T-helper 1 cell treated with Interleukin-12 subunit alpha and Interleukin-12 subunit beta and Interleukin-4 antibody, amounts not matched to agents 30 μg/mL and 1 μg/mL, for 36 hours (primary cell): ENCODE measurements around the gene KRT9.
"Not testable (repeated sequence)": the region's sequence is repeated elsewhere in the genome, so short reads cannot be mapped to it uniquely, and the experiment has no call there.

ENCODE experiments used
- H3K27ac Mint-ChIP-seq: one replicate; pipeline ENCODE4 v1.8.0; 2021; ENCODE audit warnings: mild to moderate bottlenecking, mixed read lengths
- H3K27me3 Mint-ChIP-seq: one replicate; pipeline ENCODE4 v1.8.0; 2021; ENCODE audit warnings: low read depth, mixed read lengths
- H3K36me3 Mint-ChIP-seq: one replicate; pipeline ENCODE4 v1.8.0; 2021; ENCODE audit warnings: low read depth, mixed read lengths
- H3K4me1 Mint-ChIP-seq: one replicate; pipeline ENCODE4 v1.8.0; 2021; ENCODE audit warnings: low read depth, mixed read lengths
- H3K4me3 Mint-ChIP-seq: one replicate; pipeline ENCODE4 v1.8.0; 2021; ENCODE audit warnings: mild to moderate bottlenecking, moderate library complexity, mixed read lengths
- H3K9me3 Mint-ChIP-seq: one replicate; pipeline ENCODE4 v1.8.0; 2021; ENCODE audit warnings: mixed read lengths

KRT9 gene

GRCh38 chr17:41548844-41549595 is 22.8 kb downstream of the KRT9 start:
- Mint-ChIP-seq H3K27ac (no peak overlapping the region), H3K36me3 (no peaks in the 10 kb centered on the region), H3K9me3 (peaks cover 11% of the 10 kb centered on the region), H3K27me3 (peaks cover 12% of the 10 kb centered on the region), H3K4me3 (no peak overlapping the region), H3K4me1 (peaks cover 7% of the 10 kb centered on the region)

DNA sequence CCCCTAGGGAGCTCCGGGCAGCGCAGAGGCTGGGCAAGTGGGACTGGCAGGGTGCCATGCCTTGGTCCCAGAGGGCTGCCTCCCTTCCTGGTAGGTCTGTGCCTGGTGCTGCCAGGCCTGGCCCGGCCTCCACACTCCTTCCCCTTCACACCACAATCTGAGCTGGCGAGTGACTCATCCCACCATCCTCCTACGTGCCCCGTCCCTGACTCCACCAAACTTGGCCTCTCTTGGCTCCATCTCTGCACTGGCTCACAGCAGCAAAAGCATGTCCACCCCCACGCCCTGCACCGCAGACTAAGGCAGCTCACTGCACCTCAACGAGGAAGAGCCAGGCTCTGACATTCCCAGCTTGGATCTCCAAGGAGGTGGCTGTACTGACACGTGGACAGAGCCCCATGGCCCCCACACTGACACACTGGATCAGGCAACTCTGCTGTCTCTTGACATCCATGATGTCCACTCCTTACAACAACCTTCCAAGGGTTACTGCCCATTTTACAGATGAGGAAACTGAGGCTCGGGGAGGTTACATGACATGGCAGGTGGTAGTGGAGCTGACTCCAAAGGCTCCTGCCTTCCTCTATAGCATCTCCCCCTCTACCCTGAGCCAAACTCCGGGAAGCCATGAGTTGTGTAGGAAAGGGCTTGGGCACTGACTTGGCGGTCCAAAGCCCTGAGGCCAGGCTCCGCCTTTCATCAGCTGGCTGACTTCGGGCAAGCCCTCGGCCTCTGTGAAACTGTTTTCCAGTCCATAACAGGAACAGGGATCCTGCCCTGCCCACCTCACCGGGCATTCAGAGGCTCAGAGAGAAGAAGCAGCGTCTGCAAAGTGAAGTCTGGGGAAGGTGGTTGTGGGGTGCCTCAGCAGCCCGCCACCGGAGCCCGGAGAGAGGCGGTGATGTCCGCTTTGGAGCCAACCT is 23.7 kb downstream of the KRT9 start:
- Mint-ChIP-seq H3K36me3 (no peaks in the 10 kb centered on the region), H3K27me3 (peaks cover 8% of the 10 kb centered on the region), H3K9me3 (peaks cover 11% of the 10 kb centered on the region), H3K4me1 (peaks cover 7% of the 10 kb centered on the region), H3K27ac (no peak overlapping the region), H3K4me3 (no peak overlapping the region)

GRCh38 chr17:41547378-41547841 is 24.4 kb downstream of the KRT9 start:
- no peak overlapping the region for H3K4me3 Mint-ChIP-seq
- no peaks in the 10 kb centered on the region for H3K36me3 Mint-ChIP-seq
- H3K27ac Mint-ChIP-seq, result no peak overlapping the region
- peaks cover 11% of the 10 kb centered on the region for H3K9me3 Mint-ChIP-seq
- H3K4me1 Mint-ChIP-seq, result peaks cover 7% of the 10 kb centered on the region
- peaks cover 8% of the 10 kb centered on the region for H3K27me3 Mint-ChIP-seq

GRCh38 chr17:41546819-41547218 is 25.0 kb downstream of the KRT9 start:
- H3K4me3 Mint-ChIP-seq, result no peak overlapping the region
- H3K27ac Mint-ChIP-seq, result no peak overlapping the region
- peaks cover 11% of the 10 kb centered on the region for H3K9me3 Mint-ChIP-seq
- H3K27me3 Mint-ChIP-seq, result peaks cover 8% of the 10 kb centered on the region
- peaks cover 7% of the 10 kb centered on the region for H3K4me1 Mint-ChIP-seq
- no peaks in the 10 kb centered on the region for H3K36me3 Mint-ChIP-seq

DNA sequence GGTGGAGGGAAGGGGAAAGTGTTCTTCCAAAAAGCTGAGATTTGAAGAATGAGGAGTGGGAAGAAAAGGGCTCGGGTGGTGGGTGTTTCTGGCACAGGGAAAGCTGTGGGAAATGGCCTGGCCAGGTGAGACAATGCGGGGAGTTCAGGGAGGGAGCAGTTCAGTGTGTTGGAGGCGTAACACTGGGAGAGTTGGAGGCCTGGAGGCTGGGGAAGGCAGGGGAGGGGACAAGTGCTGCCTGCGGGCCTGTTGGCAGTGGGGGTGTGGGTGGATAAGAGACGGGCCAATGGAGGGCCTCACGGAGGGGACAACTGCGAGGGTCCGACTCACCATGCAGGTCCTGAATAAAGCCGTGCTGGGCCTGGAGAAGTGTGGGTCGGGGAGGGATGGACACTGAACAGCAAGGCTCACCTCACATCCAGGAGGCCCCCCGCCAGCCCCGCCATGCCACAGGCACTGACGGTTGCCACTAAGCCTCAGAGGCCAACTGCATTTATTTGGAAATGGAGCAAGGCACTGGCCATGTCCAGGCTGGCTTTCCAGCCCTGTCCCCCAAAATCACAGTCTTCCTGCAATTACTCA is 25.9 kb downstream of the KRT9 start:
- no peak overlapping the region for H3K27ac Mint-ChIP-seq
- H3K4me3 Mint-ChIP-seq, result no peak overlapping the region
- H3K9me3 Mint-ChIP-seq, result peaks cover 11% of the 10 kb centered on the region
- no peaks in the 10 kb centered on the region for H3K36me3 Mint-ChIP-seq
- H3K4me1 Mint-ChIP-seq, result peaks cover 7% of the 10 kb centered on the region
- peaks cover 8% of the 10 kb centered on the region for H3K27me3 Mint-ChIP-seq

DNA sequence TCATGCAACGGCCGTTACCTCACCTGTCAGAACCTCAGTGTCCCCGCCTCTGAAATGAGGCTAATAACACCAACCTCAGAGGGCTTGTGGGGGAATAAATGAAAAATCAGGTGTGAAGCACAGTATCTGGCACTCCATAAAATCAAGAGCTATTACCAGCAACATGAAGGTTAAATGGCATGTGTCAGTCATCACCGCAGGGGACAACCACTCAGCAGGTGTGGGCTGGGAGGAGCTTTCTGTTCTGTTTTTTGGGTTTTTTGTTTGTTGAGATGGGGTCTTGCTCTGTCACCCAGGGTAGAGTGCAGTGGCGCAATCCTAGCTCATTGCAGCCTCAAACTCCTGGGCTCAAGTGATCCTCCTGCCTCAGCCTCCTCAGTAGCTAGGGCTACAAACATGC is 26.9 kb downstream of the KRT9 start:
- H3K4me1 Mint-ChIP-seq, result peaks cover 7% of the 10 kb centered on the region
- no peak overlapping the region for H3K27ac Mint-ChIP-seq
- H3K36me3 Mint-ChIP-seq, result no peaks in the 10 kb centered on the region
- H3K27me3 Mint-ChIP-seq, result peaks cover 8% of the 10 kb centered on the region
- no peak overlapping the region for H3K4me3 Mint-ChIP-seq
- peaks cover 11% of the 10 kb centered on the region for H3K9me3 Mint-ChIP-seq

GRCh38 chr17:41544491-41544892 is 27.4 kb downstream of the KRT9 start:
- Mint-ChIP-seq H3K27me3 (peaks cover 8% of the 10 kb centered on the region), H3K4me1 (peaks cover 6% of the 10 kb centered on the region), H3K36me3 (no peaks in the 10 kb centered on the region), H3K27ac (no peak overlapping the region), H3K4me3 (no peak overlapping the region), H3K9me3 (peaks cover 11% of the 10 kb centered on the region)

- not testable (repeated sequence) for H3K4me1 Mint-ChIP-seq, H3K27ac Mint-ChIP-seq, H3K4me3 Mint-ChIP-seq, H3K36me3 Mint-ChIP-seq
- peaks cover 12% of the 10 kb centered on the region for H3K27me3 Mint-ChIP-seq
- peaks cover 11% of the 10 kb centered on the region for H3K9me3 Mint-ChIP-seq
Observed at GRCh38 chr17:41542786-41543185, 29.1 kb downstream of the KRT9 start.

GRCh38 chr17:41542357-41542756 is 29.5 kb downstream of the KRT9 start:
- no peaks in the 10 kb centered on the region for H3K36me3 Mint-ChIP-seq
- no peak overlapping the region for H3K4me3 Mint-ChIP-seq
- peaks cover 11% of the 10 kb centered on the region for H3K27me3 Mint-ChIP-seq
- no peak overlapping the region for H3K27ac Mint-ChIP-seq
- H3K9me3 Mint-ChIP-seq, result peaks cover 9% of the 10 kb centered on the region
- no peaks in the 10 kb centered on the region for H3K4me1 Mint-ChIP-seq

- no peaks in the 10 kb centered on the region for H3K9me3 Mint-ChIP-seq
- H3K27me3 Mint-ChIP-seq, result peaks cover 11% of the 10 kb centered on the region
- H3K4me1 Mint-ChIP-seq, result no peaks in the 10 kb centered on the region
- H3K27ac Mint-ChIP-seq, result no peak overlapping the region
- no peak overlapping the region for H3K4me3 Mint-ChIP-seq
- no peaks in the 10 kb centered on the region for H3K36me3 Mint-ChIP-seq
Observed at GRCh38 chr17:41540921-41541625, 30.8 kb downstream of the KRT9 start.

DNA sequence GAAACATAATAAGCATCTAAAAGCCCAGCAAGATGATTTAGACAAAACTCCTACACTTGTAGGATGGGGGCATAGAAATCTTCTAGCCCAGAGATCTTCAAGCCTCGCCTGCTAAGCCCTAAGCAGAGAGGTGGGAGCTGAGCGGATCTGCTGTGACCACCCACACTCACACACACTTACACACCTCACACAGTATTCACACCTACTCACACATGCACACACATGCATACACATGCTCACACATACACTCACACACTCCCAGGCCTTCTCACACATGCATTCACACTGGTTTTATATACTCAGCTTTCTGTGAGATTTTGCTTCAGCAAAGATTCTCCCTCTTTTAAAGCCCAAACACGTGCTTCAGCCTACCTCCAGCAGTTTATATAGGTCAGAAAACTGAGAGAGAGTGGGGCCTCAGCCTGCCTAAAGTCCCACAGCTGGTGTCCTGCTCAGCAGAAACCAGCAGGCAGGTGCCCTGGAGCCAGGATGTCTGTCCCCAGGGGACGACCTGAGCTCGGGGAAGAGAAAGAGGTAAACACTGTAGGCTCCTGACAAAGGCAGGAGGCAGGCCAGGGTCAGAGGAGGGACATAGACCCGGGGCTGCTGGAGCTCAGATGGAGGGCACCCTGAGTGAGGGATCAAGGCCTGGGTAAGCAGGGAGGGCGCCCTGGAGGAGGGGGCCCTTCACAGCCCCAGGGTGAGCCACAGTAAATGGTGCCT is 31.7 kb downstream of the KRT9 start:
- Mint-ChIP-seq H3K4me1 (no peaks in the 10 kb centered on the region), H3K4me3 (no peak overlapping the region), H3K27me3 (peaks cover 16% of the 10 kb centered on the region), H3K36me3 (no peaks in the 10 kb centered on the region), H3K27ac (no peak overlapping the region), H3K9me3 (no peaks in the 10 kb centered on the region)

- H3K4me3 Mint-ChIP-seq, result no peak overlapping the region
- H3K9me3 Mint-ChIP-seq, result no peaks in the 10 kb centered on the region
- H3K36me3 Mint-ChIP-seq, result no peaks in the 10 kb centered on the region
- peaks cover 20% of the 10 kb centered on the region for H3K27me3 Mint-ChIP-seq
- no peak overlapping the region for H3K27ac Mint-ChIP-seq
- H3K4me1 Mint-ChIP-seq, result no peaks in the 10 kb centered on the region
Observed at GRCh38 chr17:41539071-41539492, 32.8 kb downstream of the KRT9 start.

- Mint-ChIP-seq H3K9me3 (no peaks in the 10 kb centered on the region), H3K27me3 (peaks cover 20% of the 10 kb centered on the region), H3K36me3 (no peaks in the 10 kb centered on the region), H3K4me3 (no peak overlapping the region), H3K4me1 (no peaks in the 10 kb centered on the region), H3K27ac (no peak overlapping the region)
Observed at GRCh38 chr17:41538565-41538991, 33.3 kb downstream of the KRT9 start.

DNA sequence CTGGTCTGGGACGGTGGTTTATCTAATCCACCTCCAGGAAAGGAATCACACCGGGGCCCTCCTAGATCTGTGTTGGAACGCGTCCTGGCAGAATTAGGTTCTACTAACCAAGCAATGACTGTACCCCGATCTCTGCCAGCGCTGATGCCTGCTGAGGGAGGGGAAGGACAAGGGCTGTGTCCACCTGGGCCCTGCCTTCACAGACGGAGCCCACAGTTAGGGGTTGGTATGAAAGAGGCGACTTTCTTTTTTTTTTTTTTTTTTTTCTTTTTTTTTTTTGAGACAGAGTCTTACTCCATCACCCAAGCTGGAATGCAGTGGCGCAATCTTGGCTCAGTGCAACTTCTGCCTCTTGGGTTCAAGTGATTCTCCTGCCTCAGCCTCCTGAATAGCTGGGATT is 33.9 kb downstream of the KRT9 start:
- Mint-ChIP-seq H3K4me1 (no peaks in the 10 kb centered on the region), H3K9me3 (no peaks in the 10 kb centered on the region), H3K27me3 (peaks cover 24% of the 10 kb centered on the region), H3K27ac (no peak overlapping the region), H3K4me3 (no peak overlapping the region), H3K36me3 (no peaks in the 10 kb centered on the region)
